NK-92 (cell line): ENCODE measurements around the gene TIMP2.
"Not testable (repeated sequence)": the region's sequence is repeated elsewhere in the genome, so short reads cannot be mapped to it uniquely, and the experiment has no call there.

ENCODE experiments used
- DNase-seq: peaks from one replicate; lab custom pipeline; 2025; ENCODE audit not compliant: unreplicated experiment; lab: John Stamatoyannopoulos, UW

Gene TIMP2

DNA sequence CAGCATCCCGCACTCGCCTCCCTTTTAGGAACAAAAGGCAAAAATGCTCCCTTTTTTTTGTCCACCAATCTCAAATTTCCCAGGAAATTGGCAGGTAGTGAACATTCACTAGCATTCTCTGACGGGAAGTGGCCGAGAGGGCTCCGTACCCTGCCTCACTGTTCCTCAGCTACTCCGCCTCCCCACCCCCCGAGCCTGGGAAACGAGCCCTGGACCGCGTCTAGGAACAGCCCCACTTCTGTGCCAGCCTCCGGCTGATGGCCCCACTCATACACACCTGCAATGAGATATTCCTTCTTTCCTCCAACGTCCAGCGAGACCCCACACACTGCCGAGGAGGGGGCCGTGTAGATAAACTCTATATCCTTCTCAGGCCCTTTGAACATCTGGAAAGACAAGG lies 54.6 kb downstream of the TIMP2 start:
- no peak for DNase-seq

DNA sequence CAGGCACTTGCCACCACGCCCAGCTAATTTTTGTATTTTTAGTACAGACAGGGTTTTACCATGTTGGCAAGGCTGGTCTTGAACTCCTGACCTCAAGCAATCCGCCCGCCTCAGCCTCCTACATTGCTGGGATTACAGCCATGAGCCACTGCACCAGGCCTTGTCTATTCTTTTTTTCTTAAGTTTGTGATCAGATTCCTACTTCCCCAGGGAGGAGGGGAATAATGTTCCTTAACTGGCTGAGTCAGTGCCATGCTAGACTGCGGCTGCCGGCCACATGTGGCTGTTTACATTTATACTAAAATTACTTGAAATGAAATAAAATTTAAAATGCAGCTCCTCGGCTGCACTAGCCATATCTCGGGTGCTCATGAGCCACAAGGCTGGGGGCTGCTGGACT lies 56.8 kb downstream of the TIMP2 start:
- DNase-seq, result no peak

DNA sequence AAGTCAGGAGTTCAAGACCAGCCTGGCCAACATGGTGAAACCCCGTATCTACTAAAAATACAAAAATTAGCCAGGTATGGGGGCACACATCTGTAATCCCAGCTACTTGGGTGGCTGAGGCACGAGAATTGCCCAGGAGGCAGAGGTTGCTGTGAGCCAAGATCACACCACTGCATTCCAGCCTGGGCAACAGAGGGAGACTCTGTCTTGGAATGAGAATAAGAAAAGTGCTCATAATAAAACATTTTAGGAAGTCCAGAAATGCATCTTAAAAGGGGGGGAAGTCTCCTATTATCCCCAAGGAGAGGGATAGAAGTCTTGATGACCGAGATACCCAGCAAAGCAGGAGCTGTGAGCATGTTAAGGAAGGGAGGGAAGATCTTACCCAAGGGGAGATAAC lies 58.1 kb downstream of the TIMP2 start:
- not testable (repeated sequence) for DNase-seq

DNA sequence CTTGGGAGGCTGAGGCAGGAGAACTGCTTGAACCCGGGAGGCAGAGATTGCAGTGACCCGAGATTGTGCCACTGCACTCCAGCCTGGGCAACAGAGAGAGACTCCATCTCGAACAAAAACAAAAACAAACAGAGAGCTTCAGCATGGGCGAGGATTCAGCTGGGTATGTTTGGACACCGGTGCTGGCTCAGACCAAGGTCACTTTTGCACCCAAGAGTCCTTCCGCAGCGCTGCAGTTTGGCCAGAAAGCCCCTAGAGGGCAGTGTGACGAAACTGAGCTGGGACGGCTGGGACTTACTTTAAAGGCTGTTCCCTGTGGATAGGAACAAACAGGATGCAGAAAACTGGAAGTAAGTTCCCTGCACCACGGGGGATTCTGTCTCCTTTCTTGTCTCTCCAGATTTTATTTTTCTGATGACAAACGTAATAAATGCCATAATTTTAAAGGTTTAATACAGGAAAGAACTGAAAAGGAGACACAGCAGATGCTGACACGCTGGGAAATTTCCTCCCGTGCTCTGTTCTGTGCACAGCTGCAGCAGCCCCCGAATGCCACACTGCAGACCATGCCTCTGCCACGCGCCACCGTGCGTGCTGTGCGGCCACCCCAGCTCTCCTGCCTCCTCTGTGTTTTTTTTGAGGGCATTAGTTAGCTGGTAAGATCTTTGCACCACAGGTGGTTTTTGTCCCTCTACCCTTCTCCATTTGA lies 59.4 kb downstream of the TIMP2 start:
- no peak for DNase-seq

DNA sequence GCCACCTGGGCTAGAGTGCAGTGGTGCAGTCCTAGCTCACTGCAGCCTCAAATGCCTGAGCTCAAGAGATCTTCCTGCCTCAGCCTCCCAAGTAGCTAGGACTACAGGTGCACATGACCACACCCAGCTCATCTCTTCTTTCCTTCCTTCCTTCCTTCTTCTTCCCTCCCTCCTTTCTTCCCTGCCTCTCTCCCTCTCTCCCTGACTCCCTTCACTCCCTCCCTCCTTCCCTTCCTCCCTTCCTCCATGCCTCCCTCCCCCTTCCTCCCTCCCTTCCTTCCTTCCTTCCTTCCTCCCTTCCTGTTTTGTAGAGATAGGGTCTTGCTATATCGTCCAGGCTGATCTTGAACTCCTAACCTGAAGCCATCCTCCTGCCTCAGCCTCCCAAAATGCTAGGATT lies 61.1 kb downstream of the TIMP2 start:
- no peak for DNase-seq

DNA sequence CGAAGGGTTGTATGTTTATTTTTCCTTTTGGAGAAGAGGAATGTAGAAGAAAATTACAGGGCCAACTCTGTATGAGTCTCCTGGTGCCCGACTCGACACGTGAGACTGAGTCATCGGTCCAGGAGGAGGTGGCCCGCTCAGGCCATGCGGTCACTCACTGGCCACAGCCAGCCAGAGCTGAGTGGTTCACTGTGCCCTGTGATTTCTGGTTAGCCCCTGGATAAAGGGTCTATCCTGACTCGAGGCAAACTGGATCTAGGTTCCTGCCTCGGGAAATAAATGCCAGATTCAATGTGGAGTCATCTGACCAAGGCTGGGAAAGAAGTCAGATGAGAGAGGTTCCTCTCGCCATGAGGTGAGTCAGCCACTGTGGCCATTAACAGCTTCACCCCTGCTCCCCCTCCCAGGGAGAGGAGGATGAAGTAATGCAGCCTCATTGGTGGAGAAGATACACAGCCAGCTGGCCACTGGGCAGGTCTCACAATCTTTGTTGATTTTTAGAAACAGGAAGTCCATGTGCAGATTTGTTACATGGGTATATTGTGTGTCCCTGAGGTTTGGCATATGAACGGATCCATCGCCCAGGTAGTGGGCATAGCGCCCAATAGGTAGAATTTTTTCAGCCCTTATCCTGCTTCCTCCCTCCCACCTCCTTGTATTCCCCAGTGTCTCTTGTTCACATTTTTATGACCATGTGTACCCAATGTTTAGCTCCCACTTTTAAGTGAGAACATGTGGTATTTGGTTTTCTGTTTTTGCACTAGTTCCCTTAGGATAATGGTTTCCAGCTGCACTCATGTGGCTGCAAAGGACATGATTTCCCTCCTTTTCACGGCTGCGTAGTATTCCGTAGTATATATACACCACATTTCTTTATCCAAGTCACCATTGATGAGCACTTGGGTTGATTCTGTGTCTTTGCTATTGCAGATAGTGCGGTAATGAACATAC lies 62.8 kb downstream of the TIMP2 start:
- DNase-seq, result no peak

DNA sequence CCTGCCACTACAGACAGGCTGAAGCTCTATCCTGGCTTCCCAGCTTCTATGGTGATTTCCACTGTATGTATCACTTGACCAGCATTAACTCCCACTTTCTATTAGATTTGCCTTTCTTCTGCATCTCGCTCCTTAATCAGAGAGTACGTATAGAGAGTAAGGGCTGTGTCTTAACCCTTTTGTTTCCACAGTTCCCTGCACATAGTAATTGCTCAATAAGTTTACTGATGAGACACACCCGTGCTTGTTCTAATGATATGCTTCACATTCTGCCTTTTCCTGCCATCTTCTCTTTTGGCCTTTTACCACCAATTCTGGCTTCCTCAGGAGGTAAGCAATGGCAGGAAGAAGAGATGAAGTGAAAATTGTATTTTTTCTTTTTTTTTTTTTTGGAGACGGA lies 64.0 kb downstream of the TIMP2 start:
- no peak for DNase-seq

DNA sequence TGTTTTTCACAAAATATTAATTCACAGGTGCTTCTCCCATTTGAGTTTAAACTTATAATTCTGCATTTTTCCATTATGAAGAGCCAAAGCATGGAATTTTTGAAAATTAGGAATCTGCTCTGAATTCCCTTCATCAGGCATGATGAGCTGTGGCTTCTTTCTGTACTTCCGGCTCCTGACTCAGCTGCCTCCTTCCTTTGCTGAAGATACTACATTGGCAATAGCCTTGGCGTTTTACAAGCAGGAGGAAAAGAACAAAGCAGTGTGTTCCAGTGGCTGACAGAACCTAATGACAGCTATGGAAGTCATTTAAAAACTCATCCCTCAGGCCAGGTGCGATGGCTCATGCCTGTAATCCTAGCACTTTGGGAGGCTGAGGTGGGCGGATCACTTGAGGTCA lies 66.1 kb downstream of the TIMP2 start:
- DNase-seq, result no peak

DNA sequence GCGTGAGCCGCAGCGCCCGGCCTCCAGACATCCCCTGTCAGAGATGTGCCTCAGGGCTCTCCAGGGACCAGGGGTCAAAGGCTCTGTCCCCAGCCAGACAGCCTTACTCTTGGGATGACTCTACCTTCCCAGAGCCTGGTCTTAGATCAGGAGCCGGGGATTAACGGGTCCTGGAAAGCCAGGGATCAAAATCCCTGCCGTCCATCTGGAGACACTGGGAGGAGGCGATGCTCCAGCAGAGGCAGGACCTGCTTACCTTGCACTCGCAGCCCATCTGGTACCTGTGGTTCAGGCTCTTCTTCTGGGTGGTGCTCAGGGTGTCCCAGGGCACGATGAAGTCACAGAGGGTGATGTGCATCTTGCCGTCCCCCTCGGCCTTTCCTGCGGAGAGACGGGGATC lies 67.9 kb downstream of the TIMP2 start:
- no peak for DNase-seq

DNA sequence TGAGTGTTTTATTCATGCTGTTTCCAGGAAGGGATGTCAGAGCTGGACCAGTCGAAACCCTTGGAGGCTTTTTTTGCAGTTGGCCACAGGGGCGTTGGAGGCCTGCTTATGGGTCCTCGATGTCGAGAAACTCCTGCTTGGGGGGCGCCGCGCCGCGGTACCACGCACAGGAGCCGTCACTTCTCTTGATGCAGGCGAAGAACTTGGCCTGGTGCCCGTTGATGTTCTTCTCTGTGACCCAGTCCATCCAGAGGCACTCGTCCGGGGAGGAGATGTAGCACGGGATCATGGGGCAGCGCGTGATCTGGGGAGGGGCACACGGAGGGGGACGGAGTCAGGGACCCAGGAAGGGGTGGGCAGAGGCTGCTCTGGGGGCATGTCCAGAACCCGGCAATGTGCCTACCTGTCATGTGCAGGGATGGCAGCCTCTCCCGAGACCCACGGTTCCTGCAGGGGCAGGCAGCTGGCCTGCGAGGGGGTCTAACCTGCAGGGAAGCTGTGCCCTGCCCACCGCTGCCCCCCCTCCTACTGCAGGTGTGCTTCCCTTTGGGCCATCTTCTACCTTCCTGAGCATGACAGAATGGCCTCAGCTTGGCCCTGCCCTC lies 69.5 kb downstream of the TIMP2 start:
- DNase-seq, result no peak

DNA sequence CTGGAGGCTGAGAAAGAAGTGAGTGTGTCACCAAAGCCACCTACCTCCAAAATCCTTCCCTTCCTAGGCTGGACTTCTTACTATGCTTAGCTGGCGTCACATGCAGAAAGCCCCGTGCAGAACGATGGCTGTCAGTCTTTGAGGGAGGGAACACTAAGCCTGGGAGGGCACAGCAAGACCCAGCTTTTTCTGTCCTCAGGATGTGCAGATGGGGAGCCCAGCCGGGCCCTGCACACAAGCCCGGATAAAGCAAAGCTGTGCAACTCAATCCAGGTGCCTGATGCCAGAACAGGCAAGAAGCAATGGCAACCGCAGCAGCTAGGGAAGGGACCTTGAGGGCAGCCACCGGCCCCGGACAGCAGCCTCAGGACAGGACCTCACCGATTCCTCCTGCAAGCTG lies 70.7 kb downstream of the TIMP2 start:
- DNase-seq, result no peak

DNA sequence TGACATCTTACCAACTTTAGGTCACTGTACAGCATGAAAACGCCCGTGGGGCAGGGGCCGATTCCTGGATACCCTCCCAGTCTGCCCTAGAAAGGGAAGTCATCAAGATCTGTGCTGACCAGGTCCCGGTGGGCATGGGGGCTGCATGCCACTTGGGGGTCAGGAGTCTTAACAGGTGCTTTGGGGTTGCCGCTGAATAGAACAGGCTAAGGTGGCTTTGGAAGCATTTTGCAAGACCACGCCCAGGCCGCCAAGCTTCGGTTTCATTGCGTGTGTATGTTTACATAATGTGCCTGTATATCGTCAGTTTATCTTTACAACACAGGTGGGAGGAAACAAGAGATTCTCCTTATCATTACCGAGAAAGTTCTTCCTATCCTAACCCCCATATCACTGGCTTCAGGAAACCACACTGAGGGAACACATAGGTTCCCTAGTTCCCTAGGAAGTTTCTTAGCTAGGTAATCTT lies 71.2 kb downstream of the TIMP2 start:
- no peak for DNase-seq

DNA sequence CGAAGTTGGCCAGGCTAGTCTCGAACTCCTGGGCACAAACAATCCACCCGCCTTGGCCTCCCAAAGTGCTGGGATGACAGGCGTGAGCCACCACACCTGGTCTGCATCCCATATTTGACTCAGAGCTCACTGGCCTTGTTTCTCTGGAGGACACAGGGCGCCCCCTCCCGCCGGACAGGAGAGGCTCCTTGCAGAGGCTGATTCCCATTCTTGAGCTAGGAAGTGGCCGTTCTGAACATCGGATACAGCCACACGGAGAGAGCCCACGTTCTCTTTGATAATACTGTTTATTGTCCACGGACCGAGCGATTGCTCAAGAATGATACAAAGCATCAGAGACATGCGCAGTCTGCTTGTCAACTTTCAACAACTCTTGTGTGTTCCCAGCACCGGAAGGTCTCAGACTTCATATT lies 72.5 kb downstream of the TIMP2 start:
- DNase-seq, result no peak

DNA sequence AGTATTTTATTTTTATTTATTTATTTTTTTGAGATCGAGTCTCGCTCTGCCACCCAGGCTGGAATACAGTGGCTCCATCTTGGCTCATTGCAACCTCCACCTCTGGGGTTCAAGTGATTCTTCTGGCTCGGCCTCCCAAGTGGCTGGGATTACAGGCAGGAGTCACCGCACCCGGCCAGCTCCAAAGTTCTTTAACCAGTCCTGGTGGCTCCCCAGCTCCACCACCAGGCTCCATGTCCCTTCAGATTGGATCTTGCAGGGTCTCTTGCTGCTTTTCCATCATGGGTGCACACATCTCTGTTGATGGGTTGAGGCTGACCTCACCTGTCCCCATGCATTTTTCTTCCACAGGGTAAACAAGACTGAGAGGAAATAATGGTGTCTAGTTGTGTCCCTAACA lies 76.2 kb downstream of the TIMP2 start:
- no peak for DNase-seq

DNA sequence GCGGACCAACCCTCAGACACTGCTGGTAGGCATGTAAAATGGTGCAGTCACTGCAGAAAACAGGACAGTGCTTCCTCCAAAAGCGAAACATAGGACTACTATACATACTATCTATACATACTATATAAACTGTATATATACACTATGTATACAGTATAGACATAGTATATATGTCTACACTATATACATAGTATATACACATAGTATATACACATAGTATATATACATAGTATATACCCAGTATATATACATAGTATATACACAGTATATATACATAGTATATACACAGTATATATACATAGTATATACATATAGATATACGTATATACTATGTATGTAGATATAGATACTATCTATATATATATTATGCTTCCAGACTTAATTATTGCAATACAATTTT lies 78.1 kb downstream of the TIMP2 start:
- DNase-seq, result no peak

DNA sequence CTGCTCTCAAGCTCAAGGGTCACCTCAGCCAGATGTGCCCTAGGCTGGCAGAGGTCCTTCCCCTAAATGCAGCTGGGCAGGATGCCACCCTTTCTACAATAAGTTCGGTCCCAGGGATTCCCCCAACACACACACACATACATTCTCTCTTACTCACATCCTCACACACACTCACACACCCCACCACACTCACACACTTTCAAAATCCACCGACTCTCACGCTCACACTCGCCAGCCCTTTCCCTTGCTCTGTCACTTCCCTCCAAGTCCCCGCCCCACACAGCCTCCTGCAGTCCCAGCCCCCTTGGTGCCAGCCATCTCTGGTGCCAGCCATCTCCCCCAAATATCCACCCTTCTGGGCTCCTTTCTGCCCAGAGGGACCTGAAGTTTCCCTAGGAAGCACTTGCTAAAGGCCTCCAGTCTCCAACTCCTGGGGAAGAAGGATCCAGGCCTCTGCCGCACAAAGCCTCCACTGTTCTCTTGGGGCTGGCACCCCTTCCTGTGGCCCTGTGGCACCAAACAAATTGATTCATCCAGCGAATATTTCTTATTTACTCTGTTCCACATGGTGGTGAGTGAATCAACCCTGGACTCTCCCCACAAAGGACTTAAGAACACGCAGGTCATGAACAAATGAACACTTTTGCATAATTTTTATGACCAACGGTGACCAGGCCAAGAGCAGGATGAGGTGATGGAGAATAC lies 80.7 kb downstream of the TIMP2 start:
- no peak for DNase-seq

DNA sequence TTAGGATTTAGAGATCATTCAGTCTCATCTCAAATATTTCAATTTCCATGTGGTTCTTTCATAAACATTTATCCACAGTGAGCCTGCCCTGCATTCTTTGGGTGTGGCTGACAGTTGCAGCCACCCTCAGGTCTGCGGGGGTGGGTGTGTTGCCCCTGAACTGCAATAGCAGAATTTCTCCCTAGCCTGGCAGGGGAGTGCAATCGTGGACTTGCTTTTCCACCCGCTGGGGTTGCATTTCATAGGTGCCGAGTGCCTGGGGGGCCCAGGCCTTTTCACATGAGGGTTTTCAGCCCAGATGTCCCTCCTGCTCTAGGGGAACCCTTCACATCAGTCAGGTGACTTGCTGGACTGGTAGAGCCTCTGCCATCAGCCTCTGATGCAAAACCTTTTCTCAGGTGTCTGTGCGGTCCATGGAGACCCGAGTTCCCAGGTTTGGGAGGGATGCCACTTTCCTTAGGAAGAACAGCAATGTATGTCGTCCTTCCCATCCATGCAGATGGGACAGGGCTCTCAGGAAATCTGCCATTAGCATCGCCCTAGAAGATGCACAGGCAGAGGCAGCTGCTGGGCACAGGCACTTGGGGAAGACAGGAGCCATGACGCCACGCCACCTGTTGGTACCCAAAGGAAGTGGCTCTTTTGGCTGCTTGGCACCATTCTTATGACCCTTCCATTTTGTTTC lies 82.2 kb downstream of the TIMP2 start:
- DNase-seq, result no peak

DNA sequence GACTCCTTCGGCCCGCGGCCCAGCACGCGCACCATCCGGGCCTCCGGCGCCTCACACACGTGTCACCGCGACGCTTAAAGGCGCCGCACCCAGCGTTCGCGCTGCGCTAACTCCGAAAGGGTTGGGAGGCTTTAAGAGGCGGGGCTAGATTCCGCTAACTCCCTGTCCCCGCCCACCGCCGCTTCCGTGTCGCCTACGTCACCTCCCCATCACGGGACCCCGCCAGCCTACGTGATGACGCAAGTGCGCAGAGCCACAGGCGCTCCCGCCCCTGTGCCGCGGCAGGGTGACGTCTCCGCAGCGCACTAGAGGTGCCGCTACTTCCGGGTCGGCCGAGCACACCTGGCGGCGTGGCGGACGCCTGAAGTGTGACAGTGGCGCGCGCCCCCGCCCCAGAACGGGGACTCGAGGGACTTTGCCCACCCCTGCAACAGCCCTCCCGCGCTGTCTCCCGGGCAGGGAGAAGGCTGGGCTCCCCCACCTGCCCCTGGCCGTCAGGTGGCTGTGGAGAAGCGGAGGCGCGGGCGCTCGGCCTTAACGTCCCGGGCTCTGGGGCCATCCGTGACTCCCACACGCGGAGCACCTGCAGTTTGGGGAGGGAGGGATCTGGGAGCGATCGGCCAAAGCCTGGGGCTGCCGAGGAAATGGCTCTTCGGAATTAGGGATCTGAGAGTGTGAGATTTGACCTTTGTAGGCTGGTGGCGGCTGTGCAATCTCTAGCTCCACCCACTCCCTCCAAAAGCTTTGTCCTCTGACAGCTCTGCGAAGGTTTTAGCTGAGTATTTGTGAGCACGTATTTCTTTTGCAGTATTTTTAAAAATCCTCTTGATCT lies 84.2 kb downstream of the TIMP2 start, which contains the start of gene USP36:
TSS of gene USP36 (minus strand) at position 35 of the 832 bp plus-strand sequence. CDS start 4,451 bp downstream, outside the sequence.
- peak; percentile 94 for DNase-seq

DNA sequence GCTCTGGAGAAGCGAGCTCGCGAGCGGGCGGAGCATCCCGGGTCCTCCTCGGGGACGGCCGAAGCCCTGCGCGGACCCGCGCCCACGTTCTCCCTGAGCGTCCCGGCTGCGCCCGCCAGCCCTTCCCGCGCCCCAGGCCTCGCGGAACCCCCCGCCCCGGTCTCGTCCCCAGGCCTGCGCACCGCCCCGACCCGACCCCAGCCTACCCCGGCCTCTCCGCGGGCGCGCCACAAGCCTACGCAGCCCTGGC lies 84.7 kb downstream of the TIMP2 start:
- no peak for DNase-seq
